IPS-20b (cell line): ENCODE data around the gene ZSWIM7.

Experiments used
- H3K27ac ChIP-seq: one replicate; pipeline ENCODE4 v1.5.1; 2013; ENCODE audit warnings: low read length
- H3K27me3 ChIP-seq: 2 replicates; pipeline ENCODE4 v1.6.1; 2013; ENCODE audit warnings: mild to moderate bottlenecking, low read length, inconsistent platforms; ENCODE audit not compliant: insufficient read depth
- H3K36me3 ChIP-seq: 2 replicates; pipeline ENCODE4 v1.6.1; 2013; ENCODE audit warnings: low read depth, mild to moderate bottlenecking, inconsistent platforms, low read length, moderate library complexity; ENCODE audit not compliant: insufficient read depth
- H3K4me1 ChIP-seq: 2 replicates; pipeline ENCODE4 v1.6.1; 2013; ENCODE audit warnings: mild to moderate bottlenecking, control low read depth, inconsistent platforms, low read length, moderate library complexity; ENCODE audit not compliant: insufficient read depth
- H3K4me3 ChIP-seq: 2 replicates; pipeline ENCODE4 v1.5.1; 2013; ENCODE audit warnings: mild to moderate bottlenecking, low read length, inconsistent platforms
- H3K9ac ChIP-seq: 2 replicates; pipeline ENCODE4 v1.6.1; 2013; ENCODE audit warnings: low read depth, mild to moderate bottlenecking, inconsistent platforms, low read length, moderate library complexity
- H3K9me3 ChIP-seq: 2 replicates; pipeline ENCODE4 v1.6.1; 2013; ENCODE audit warnings: mild to moderate bottlenecking, low read depth, low read length, inconsistent platforms; ENCODE audit not compliant: insufficient read depth

The ZSWIM7 gene

GRCh38 chr17:15969463-15969862 lies 30.0 kb downstream of the ZSWIM7 start:
- Histone ChIP-seq H3K4me3 (no peak overlapping the region), H3K27me3 (no peaks in the 10 kb centered on the region), H3K9me3 (no peaks in the 10 kb centered on the region), H3K36me3 (no peaks in the 10 kb centered on the region), H3K4me1 (peaks cover 44% of the 10 kb centered on the region), H3K9ac (no peak overlapping the region), H3K27ac (no peak overlapping the region)

GRCh38 chr17:15967706-15968399 lies 31.7 kb downstream of the ZSWIM7 start:
- peak overlapping the region; percentile 99 for H3K27ac ChIP-seq
- no peaks in the 10 kb centered on the region for H3K9me3 ChIP-seq
- H3K27me3 ChIP-seq, result no peaks in the 10 kb centered on the region
- peak overlapping the region; percentile 89; the same call in 1 of the 2 replicates for H3K9ac ChIP-seq
- H3K4me1 ChIP-seq, result peaks cover 44% of the 10 kb centered on the region
- no peak overlapping the region for H3K4me3 ChIP-seq
- H3K36me3 ChIP-seq, result no peaks in the 10 kb centered on the region

- H3K27me3 ChIP-seq, result no peaks in the 10 kb centered on the region
- peak overlapping the region; percentile 60 for H3K4me3 ChIP-seq
- no peaks in the 10 kb centered on the region for H3K36me3 ChIP-seq
- H3K27ac ChIP-seq, result peak overlapping the region; percentile 99
- H3K9me3 ChIP-seq, result no peaks in the 10 kb centered on the region
- H3K4me1 ChIP-seq, result peaks cover 44% of the 10 kb centered on the region
- peak overlapping the region; percentile 89 for H3K9ac ChIP-seq
Observed at GRCh38 chr17:15966879-15967248, 32.6 kb downstream of the ZSWIM7 start.

- H3K36me3 ChIP-seq, result no peaks in the 10 kb centered on the region
- H3K4me3 ChIP-seq, result peak overlapping the region; percentile 60
- no peaks in the 10 kb centered on the region for H3K27me3 ChIP-seq
- H3K27ac ChIP-seq, result peak overlapping the region; percentile 99
- no peaks in the 10 kb centered on the region for H3K9me3 ChIP-seq
- peak overlapping the region; percentile 89 for H3K9ac ChIP-seq
- H3K4me1 ChIP-seq, result peaks cover 43% of the 10 kb centered on the region
Observed at GRCh38 chr17:15966183-15966878, 33.2 kb downstream of the ZSWIM7 start.

GRCh38 chr17:15965528-15965927 lies 34.0 kb downstream of the ZSWIM7 start:
- Histone ChIP-seq H3K9ac (peak overlapping the region; percentile 89; the same call in 1 of the 2 replicates), H3K4me3 (peak overlapping the region; percentile 60; the same call in 1 of the 2 replicates), H3K4me1 (peaks cover 36% of the 10 kb centered on the region), H3K9me3 (no peaks in the 10 kb centered on the region), H3K36me3 (no peaks in the 10 kb centered on the region), H3K27me3 (no peaks in the 10 kb centered on the region), H3K27ac (peak overlapping the region; percentile 90)

GRCh38 chr17:15963670-15964110 lies 35.8 kb downstream of the ZSWIM7 start:
- Histone ChIP-seq H3K9me3 (no peaks in the 10 kb centered on the region), H3K4me1 (peaks cover 32% of the 10 kb centered on the region), H3K36me3 (no peaks in the 10 kb centered on the region), H3K4me3 (no peak overlapping the region), H3K27ac (no peak overlapping the region), H3K9ac (no peak overlapping the region), H3K27me3 (no peaks in the 10 kb centered on the region)

GRCh38 chr17:15958484-15958854 lies 41.0 kb downstream of the ZSWIM7 start:
- H3K27ac ChIP-seq, result no peak overlapping the region
- peaks cover 11% of the 10 kb centered on the region for H3K4me1 ChIP-seq
- H3K4me3 ChIP-seq, result no peak overlapping the region
- no peaks in the 10 kb centered on the region; the same call in 1 of the 2 replicates for H3K9me3 ChIP-seq
- no peaks in the 10 kb centered on the region for H3K36me3 ChIP-seq
- H3K27me3 ChIP-seq, result no peaks in the 10 kb centered on the region
- H3K9ac ChIP-seq, result no peak overlapping the region

- Histone ChIP-seq H3K27me3 (no peaks in the 10 kb centered on the region), H3K9me3 (no peaks in the 10 kb centered on the region; the same call in 1 of the 2 replicates), H3K9ac (no peak overlapping the region), H3K36me3 (no peaks in the 10 kb centered on the region), H3K4me3 (no peak overlapping the region), H3K4me1 (peaks cover 11% of the 10 kb centered on the region), H3K27ac (no peak overlapping the region)
Observed at GRCh38 chr17:15957608-15958307, 41.7 kb downstream of the ZSWIM7 start.

GRCh38 chr17:15957206-15957605 lies 42.3 kb downstream of the ZSWIM7 start:
- no peak overlapping the region for H3K9ac ChIP-seq

GRCh38 chr17:15955793-15956541 lies 43.5 kb downstream of the ZSWIM7 start:
- Histone ChIP-seq H3K27ac (no peak overlapping the region), H3K4me1 (peaks cover 11% of the 10 kb centered on the region), H3K9me3 (no peaks in the 10 kb centered on the region; the same call in 1 of the 2 replicates), H3K36me3 (no peaks in the 10 kb centered on the region), H3K27me3 (no peaks in the 10 kb centered on the region), H3K4me3 (no peak overlapping the region), H3K9ac (no peak overlapping the region)

More at GRCh38 chr17:15957206-15957605, 42.3 kb downstream of the ZSWIM7 start:
- Histone ChIP-seq H3K27me3 (no peaks in the 10 kb centered on the region), H3K27ac (no peak overlapping the region), H3K36me3 (no peaks in the 10 kb centered on the region), H3K4me3 (no peak overlapping the region), H3K9me3 (no peaks in the 10 kb centered on the region; the same call in 1 of the 2 replicates), H3K4me1 (peaks cover 11% of the 10 kb centered on the region)

GRCh38 chr17:15954222-15954621 lies 45.3 kb downstream of the ZSWIM7 start:
- H3K27me3 ChIP-seq, result no peaks in the 10 kb centered on the region
- no peaks in the 10 kb centered on the region for H3K36me3 ChIP-seq
- H3K9me3 ChIP-seq, result no peaks in the 10 kb centered on the region; the same call in 1 of the 2 replicates
- H3K27ac ChIP-seq, result no peak overlapping the region
- H3K4me1 ChIP-seq, result peaks cover 11% of the 10 kb centered on the region
- no peak overlapping the region for H3K4me3 ChIP-seq
- H3K9ac ChIP-seq, result no peak overlapping the region
